Measurements from ENCODE around the gene CASP7.
"Not testable (repeated sequence)": the region's sequence is repeated elsewhere in the genome, so short reads cannot be mapped to it uniquely, and the experiment has no call there.

CASP7 gene

DNA sequence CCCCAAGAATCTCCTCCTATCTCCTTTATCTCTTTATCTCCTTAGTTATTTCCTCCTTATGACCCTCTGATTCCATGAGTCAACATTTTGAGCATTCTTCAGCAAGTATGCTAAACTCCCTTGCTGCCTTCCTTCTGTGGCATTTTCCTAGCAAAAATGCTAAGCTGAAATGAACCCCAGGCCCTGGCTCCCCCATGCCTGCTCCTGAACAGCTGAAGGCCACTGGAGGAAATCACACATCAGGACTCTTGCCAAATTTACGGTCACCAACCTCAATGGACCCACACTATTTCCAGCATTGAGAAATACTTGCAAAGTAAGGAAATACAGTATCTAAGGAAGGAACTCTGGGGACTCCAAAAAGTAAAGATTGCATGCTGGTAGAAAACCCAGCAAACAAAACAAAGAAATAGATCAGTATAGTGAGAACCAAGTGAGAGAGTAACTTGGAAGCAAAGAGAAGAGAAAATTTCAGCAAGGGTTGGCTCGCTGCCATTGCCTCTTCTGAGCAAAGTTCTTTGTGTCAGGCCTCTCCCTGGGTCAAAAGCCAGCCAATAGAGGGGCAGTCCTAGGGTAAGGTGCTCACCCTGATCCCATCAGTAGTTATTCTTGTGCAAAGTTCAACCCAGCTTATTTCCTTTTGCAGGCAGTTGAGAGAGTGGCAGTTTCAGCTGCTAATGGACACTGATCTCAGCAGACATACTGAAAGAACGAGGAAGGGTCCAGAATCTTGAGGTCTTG is 66.7 kb downstream of the CASP7 start:
- no peak overlapping the region for H3K27ac ChIP-seq
- no peak for DNase-seq (ENCODE audit: low read depth, low spot score)

DNA sequence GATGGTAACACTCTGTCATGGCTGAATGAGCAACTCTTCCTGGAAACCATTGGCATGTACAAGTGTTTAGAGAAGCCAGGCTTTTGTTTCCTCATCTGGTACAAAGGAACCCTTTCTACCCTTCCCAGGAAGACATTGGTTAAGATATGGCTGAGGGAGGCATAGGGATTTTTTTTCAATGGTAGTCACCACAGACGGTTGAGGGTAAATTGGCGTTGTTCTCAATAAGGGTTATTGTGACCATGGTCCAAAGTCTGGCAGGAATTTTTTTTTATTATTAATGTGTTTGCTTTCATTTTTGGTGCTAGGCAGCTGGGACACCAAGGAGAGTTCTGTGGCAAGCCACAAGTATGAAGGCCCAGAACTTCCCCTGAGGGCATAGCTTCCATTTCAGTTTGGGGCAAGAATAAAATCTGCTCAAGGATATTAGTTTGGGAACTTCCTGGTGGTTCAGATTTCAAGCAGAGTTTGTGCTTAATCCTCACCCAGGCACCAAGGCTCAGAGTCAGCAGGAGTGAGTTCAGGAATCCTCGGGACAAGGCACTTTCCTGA is 71.5 kb downstream of the CASP7 start, which contains the start of gene PLEKHS1:
TSS of gene PLEKHS1 (plus strand) at position 502 of the 552 bp plus-strand sequence. CDS start 3,596 bp downstream, outside the sequence.
- no peak within 1 kb of the TSS for H3K27ac ChIP-seq
- DNase-seq (ENCODE audit: low read depth, low spot score): no peak

DNA sequence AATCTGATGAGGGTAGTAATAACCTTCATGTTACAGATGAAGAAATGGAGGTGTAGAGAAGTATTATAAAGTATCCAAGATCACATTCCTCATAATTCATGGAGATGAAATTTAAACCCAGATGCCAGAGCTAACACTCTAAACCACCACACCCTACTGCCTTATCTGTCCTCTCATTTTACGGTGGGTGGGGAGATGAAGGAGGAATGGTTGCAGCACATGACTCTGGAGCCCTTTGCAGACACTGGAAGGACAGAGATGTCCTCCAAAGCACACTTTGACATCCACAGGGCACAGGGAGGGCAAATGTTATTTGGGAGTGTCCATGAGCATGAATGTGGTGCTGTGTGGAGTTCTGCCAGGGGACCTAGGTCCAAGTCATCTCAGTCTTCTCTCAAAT is 72.8 kb downstream of the CASP7 start:
- no peak overlapping the region for H3K27ac ChIP-seq
- DNase-seq (ENCODE audit: low read depth, low spot score): no peak

DNA sequence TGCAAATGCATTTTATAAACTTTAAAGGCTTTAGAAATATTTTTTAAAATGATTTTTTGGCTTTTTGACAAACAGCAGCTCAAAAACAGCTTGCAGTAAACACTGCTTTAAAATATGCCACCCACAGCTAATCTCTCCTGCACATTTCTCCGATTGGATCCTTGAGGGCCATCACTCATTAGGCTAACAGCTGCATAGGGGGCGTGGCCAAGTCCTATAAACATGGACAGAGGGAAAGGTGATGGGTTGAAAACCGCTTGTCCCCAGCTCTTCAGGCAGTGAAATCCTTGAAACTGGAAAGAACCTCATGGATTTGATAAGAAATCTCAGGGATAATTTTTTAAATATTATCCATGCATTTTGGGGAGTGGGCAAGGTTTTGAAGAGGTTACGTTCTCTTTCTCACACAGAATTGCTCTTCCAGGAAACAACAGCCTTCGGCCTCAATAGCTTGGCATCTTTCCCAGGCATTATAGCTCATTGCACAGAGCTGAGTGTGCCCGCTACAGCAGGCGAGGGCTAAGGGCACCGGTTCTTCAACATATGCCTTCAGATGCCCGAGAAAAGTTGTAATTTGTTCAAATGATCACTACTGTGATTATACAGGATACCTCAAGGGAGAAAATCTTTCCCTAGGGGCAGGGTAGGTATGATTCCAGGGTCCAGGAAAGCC is 73.4 kb downstream of the CASP7 start:
- DNase-seq (ENCODE audit: low read depth, low spot score): no peak
- no peak overlapping the region for H3K27ac ChIP-seq

DNA sequence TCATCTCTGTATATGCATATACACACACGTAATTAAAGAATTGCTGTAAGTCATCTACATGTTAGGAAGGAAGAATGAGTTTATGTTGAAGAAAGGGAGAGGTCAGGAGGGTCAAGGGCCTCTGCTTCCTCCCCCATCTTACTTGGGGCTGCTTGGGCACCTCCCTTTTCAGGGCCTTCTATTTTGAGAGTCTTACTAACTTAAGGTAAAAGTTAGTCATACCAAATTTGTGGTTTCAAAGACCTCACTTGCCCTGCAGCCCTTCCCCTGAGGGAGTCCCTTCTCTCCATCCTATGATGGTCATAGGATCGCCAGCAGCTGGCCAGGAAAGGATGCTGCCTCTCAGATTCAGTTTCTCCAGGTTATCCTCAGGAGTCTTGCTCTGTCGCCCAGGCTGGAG is 74.4 kb downstream of the CASP7 start:
- DNase-seq (ENCODE audit: low read depth, low spot score): no peak

DNA sequence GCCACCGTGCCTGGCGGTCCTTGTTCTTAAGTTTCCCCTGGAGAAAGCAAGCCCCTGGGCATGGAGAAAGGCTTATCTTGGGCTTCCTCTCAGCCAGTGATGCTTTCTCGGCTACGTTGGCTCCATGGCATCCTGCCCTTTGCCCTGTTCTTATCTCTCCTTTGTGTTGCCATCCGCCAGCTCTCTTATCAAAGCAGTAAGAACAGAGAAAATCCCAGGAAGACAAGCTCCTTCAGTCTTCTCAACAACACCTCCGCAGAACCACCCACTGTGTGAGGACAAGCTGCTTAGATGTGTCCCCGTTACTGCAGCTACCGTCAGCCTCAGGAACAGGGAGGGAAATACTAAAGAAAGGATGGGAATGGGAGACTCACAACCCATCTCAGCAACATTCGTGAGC is 75.1 kb downstream of the CASP7 start:
- DNase-seq (ENCODE audit: low read depth, low spot score): no peak
- no peak overlapping the region for H3K27ac ChIP-seq

More for the DNA sequence above, 74.4 kb downstream of the CASP7 start:
- no peak overlapping the region for H3K27ac ChIP-seq

DNA sequence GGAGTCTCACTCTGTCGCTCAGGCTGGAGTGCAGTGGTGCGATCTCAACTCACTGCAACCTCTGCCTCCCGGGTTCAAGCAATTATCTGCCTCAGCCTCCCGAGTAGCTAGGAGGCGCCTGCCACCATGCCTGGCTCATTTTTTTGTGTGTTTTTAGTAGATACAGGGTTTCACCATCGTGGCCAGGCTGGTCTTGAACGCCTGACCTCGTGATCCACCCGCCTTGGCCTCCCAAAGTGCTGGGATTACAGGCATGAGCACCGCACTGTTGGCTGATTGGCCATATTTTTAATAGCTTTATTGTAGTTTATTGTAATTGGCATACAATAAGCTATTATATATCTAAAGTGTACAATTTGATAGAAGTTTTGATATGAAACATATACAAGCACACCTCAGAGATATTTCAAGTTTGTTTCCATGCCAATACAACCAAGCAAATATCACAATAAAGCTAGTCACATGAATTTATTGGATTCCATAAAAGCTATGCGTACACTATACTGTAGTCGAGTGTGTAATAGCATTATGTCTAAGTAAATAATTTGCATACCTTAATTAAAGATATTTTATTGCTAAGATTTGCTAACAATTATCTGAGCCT is 77.3 kb downstream of the CASP7 start:
- DNase-seq (ENCODE audit: low read depth, low spot score): no peak

DNA sequence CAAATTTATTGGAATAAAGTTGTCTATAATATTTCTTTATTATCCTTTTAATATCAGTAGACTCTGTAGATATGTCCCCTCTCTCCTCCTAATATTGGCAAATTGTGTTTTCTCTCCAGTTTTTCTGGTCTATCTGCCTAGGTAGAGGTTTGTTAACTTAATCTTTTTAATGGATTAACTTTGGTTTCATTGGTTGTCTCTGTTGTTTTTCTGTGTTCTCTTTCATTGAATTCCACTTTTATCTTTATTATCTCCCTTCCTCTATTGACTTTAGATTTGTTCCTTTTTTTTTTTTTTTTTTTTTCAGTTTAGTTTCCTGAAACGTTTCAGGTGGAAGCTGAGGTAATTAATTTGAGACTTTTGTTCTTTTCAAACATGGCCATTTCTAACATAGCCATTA is 82.4 kb downstream of the CASP7 start:
- DNase-seq (ENCODE audit: low read depth, low spot score): no peak
- H3K27ac ChIP-seq: no peak overlapping the region

More for the DNA sequence above, 77.3 kb downstream of the CASP7 start:
- H3K27ac ChIP-seq: no peak overlapping the region

DNA sequence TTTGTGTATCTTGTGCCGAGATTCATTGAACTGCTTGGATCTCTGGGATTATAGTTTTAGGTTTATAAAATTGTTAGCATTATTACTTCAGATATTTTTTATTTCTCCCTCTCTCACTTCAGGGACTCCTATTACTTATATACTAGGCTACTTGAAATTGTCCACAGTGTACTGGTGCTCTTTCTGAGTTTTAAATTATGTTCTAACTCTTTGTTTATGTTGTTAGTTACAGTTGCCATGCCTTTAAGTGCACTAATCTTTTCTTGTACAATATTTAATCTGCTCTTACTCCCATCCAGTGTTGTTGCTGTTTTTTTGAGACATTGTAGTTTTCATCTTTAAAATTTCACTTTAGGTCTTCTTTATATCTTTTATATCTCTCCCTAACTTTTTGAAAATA is 84.9 kb downstream of the CASP7 start:
- H3K27ac ChIP-seq: no peak overlapping the region
- no peak for DNase-seq (ENCODE audit: low read depth, low spot score)

DNA sequence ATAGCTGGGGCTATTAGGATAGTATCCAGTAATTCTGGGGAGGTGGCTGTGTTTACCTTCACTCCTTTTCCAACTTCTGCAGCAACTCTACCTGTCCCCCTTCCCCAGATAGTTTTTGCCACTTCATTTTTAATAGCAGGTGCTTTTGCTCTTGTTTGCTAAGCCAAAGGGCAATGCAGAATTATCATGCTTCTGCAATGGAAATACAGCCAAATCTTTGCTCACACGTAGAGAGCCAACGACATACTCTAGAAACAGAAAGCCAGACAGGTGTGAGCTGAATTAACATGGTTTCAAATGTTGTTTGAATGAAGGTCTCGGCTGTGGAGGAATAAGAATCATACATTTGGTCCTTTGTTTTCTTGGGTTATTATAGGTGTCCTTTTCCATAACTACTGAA is 86.2 kb downstream of the CASP7 start:
- H3K27ac ChIP-seq: no peak overlapping the region
- no peak for DNase-seq (ENCODE audit: low read depth, low spot score)

DNA sequence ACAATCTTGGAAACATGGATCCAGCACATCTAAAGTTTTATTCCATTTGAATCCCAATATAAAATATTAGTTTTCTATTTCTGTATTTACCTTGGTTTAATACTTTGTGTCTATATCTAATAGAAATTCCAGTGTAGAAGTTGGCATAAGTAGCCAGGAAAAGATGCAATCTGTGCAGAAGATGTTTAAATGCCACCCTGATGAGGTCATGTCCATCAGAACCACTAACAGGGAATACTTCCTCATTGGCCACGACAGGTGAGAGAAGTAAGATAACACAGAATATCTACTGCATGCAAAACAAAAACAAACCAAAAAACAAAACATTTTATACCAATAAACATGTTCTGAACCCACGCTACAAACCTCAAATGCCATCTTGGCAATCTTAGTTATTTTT is 87.5 kb downstream of the CASP7 start:
- DNase-seq (ENCODE audit: low read depth, low spot score): no peak
- no peak overlapping the region for H3K27ac ChIP-seq

DNA sequence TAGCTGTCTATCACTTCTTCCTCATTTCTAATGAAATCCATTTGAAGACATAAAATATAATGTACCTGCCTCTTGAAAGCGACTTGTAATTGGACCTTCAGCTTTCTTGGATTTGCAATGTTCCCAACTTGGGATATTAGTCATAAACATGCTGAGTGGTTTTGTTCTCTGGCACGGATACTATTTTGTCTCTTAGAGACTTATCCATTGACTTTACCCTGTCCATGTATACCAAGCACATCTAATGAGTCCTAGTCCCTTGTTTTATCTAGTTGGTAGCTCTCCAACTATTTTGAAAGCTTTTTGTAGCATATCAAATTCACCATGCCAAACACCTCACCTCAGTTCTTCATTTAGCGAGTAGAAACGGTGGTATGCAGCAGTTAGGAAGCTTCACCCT is 90.6 kb downstream of the CASP7 start:
- no peak for DNase-seq (ENCODE audit: low read depth, low spot score)
- no peak overlapping the region for H3K27ac ChIP-seq

DNA sequence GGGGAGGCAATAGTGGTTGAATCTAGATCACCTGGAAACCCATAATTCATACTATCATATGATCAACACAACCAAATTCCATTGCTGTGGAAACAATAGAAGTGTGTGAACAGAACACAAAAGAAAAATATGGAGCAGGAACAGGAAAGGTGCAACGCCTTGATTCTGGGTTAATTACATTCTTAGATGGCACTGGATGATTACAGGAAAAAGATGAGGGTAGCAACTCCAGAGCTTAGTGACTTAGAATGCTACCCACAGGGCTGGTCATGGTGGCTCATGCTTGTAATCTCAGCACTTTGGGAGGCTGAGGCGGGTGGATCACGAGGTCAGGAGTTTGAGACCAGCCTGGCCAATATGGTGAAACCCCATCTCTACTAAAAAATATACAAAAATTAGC is 91.4 kb downstream of the CASP7 start:
- H3K27ac ChIP-seq; DNase-seq (ENCODE audit: low read depth, low spot score): not testable (repeated sequence)

DNA sequence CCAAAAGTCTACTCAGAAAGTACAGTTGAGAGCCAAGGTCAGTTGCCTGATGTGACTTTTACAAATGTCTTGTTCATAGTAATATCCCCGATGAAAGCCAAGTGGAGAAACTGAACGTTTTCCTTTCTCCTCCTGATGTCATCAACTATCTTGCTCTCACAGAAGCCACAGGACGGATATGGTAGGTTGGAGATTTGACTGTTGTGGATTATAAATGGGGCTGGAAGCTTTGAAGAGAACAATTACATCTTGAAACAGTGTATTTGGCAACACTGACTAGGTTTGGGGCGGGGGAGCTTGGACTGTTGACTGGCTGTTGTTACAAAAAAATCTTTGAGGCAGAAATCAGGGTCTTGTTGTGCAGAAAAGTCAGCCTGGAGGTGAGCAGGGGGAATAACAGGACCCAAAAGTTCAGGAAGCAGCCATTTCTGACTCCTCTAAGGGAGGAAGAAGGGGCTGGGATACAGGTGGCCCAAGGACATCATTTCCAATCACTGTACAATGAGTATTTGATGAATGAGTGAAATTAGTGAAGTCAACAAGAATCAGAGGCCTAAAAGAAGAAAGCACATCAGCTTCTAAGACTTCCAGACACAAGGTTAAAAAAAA is 96.1 kb downstream of the CASP7 start:
- H3K27ac ChIP-seq: no peak overlapping the region
- DNase-seq (ENCODE audit: low read depth, low spot score): no peak

DNA sequence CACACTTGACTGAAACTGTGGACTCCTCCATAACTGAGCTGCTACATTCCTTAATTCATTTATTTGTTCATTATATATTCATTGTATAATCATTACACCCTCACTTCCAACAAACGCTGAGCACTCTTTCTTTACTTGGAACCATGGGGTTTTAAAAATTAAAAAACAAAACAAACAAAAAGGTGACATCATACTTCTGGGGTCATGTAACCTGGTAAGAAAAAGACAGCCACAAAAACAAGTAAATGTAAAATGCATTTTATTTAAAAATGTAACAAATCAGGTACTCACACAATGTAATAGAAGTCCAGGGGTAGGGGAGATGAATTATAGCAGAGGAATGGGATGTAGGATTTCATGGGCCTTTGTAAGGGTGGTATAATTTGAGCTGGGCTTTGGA is 96.8 kb downstream of the CASP7 start:
- H3K27ac ChIP-seq: no peak overlapping the region

More for the DNA sequence above, 96.8 kb downstream of the CASP7 start:
- DNase-seq (ENCODE audit: low read depth, low spot score): no peak

All from epithelial cell of prostate (primary cell).